ENCODE measurements around the gene MAP2K6.

Gene MAP2K6

GRCh38 chr17:69535016-69535570 is 120.6 kb downstream of the MAP2K6 start:
- DNase-seq (ENCODE audit: low read depth) = no peak

GRCh38 chr17:69538795-69539194 is 124.3 kb downstream of the MAP2K6 start:
- no peak for DNase-seq (ENCODE audit: low read depth)

- DNase-seq (ENCODE audit: low read depth) = no peak
Measured at GRCh38 chr17:69539274-69539673, 124.8 kb downstream of the MAP2K6 start.

GRCh38 chr17:69539781-69540319 is 125.4 kb downstream of the MAP2K6 start:
- no peak for DNase-seq (ENCODE audit: low read depth)

GRCh38 chr17:69540356-69540755 is 125.9 kb downstream of the MAP2K6 start:
- DNase-seq (ENCODE audit: low read depth) = no peak

- DNase-seq (ENCODE audit: low read depth) = no peak
Measured at GRCh38 chr17:69547230-69547629, 132.7 kb downstream of the MAP2K6 start.

GRCh38 chr17:69547947-69548346 is 133.4 kb downstream of the MAP2K6 start:
- no peak for DNase-seq (ENCODE audit: low read depth)

- no peak for DNase-seq (ENCODE audit: low read depth)
Measured at GRCh38 chr17:69551212-69552010, 136.9 kb downstream of the MAP2K6 start.

- no peak for DNase-seq (ENCODE audit: low read depth)
Measured at GRCh38 chr17:69552986-69553667, 138.6 kb downstream of the MAP2K6 start.

- no peak for DNase-seq (ENCODE audit: low read depth)
Measured at GRCh38 chr17:69555056-69555455, 140.6 kb downstream of the MAP2K6 start.

- no peak for DNase-seq (ENCODE audit: low read depth)
Measured at GRCh38 chr17:69557339-69557738, 142.8 kb downstream of the MAP2K6 start.

GRCh38 chr17:69558796-69559195 is 144.3 kb downstream of the MAP2K6 start:
- DNase-seq (ENCODE audit: low read depth) = no peak

GRCh38 chr17:69560987-69561441 is 146.5 kb downstream of the MAP2K6 start:
- peak; percentile 66 for DNase-seq (ENCODE audit: low read depth)

GRCh38 chr17:69561462-69561861 is 147.0 kb downstream of the MAP2K6 start:
- DNase-seq (ENCODE audit: low read depth) = no peak

GRCh38 chr17:69565447-69565846 is 150.9 kb downstream of the MAP2K6 start:
- DNase-seq (ENCODE audit: low read depth) = no peak

GRCh38 chr17:69567130-69567529 is 152.6 kb downstream of the MAP2K6 start:
- no peak for DNase-seq (ENCODE audit: low read depth)

GRCh38 chr17:69572747-69573146 is 158.2 kb downstream of the MAP2K6 start:
- no peak for DNase-seq (ENCODE audit: low read depth)

- DNase-seq (ENCODE audit: low read depth) = no peak
Measured at GRCh38 chr17:69573396-69573795, 158.9 kb downstream of the MAP2K6 start.

GRCh38 chr17:69574257-69575197 is 160.0 kb downstream of the MAP2K6 start:
- peak; percentile 76 for DNase-seq (ENCODE audit: low read depth)

GRCh38 chr17:69575346-69575761 is 160.9 kb downstream of the MAP2K6 start:
- DNase-seq (ENCODE audit: low read depth) = peak; percentile 87

- DNase-seq (ENCODE audit: low read depth) = no peak
Measured at GRCh38 chr17:69577098-69577497, 162.6 kb downstream of the MAP2K6 start.
